Neuronal stem cell (in vitro differentiated cells): Measurements from ENCODE around the gene MCCC2.
A peak's percentile ranks its signal among the peaks of the same experiment; 100 is the strongest.

ENCODE experiments used
- DNase-seq: peaks from one replicate; pipeline ENCODE4 v3.0.0-alpha.2; 2013; ENCODE audit warnings: low spot score
- H2AFZ ChIP-seq: one replicate; pipeline ENCODE4 v1.6.1; 2013; ENCODE audit warnings: mild to moderate bottlenecking, low read length, inconsistent platforms
- H2AK5ac ChIP-seq: 2 replicates; pipeline ENCODE4 v1.6.1; 2013; ENCODE audit warnings: low read depth, mild to moderate bottlenecking, inconsistent platforms, low read length, moderate library complexity, mixed read lengths
- H2BK120ac ChIP-seq: 2 replicates; pipeline ENCODE4 v1.6.1; 2013; ENCODE audit warnings: low read depth, mild to moderate bottlenecking, inconsistent platforms, low read length, moderate library complexity, mixed read lengths
- H2BK12ac ChIP-seq: one replicate; pipeline ENCODE4 v1.6.1; 2013; ENCODE audit warnings: low read length, inconsistent platforms
- H2BK15ac ChIP-seq: 2 replicates; pipeline ENCODE4 v1.6.1; 2013; ENCODE audit warnings: mild to moderate bottlenecking, low read length, inconsistent platforms, mixed read lengths
- H2BK5ac ChIP-seq: one replicate; pipeline ENCODE4 v1.6.1; 2013; ENCODE audit warnings: inconsistent platforms, mild to moderate bottlenecking, low read length, moderate library complexity
- H3K14ac ChIP-seq: one replicate; pipeline ENCODE4 v1.6.1; 2013; ENCODE audit warnings: low read length, inconsistent platforms
- H3K18ac ChIP-seq: 2 replicates; pipeline ENCODE4 v1.6.1; 2013; ENCODE audit warnings: low read length, inconsistent platforms
- H3K23ac ChIP-seq: 2 replicates; pipeline ENCODE4 v1.6.1; 2013; ENCODE audit warnings: low read depth, mild to moderate bottlenecking, mixed read lengths, low read length, inconsistent platforms; ENCODE audit not compliant: poor library complexity
- H3K27ac ChIP-seq: replicated peaks from 3 replicates; pipeline ENCODE4 v1.5.1; 2013; ENCODE audit warnings: low read length, inconsistent platforms
- H3K27me3 ChIP-seq, 3 experiments: 2 replicates each; pipeline ENCODE4 v1.6.1; 2013; ENCODE audit warnings: low read length in 3 of 3, mild to moderate bottlenecking in 2 of 3, inconsistent platforms in 1 of 3, low read depth in 1 of 3, mixed read lengths in 1 of 3, moderate library complexity in 1 of 3; ENCODE audit not compliant: control insufficient read depth in 3 of 3, insufficient read depth in 3 of 3
- H3K36me3 ChIP-seq, 2 donors: replicated peaks in 1 of 2; 2 replicates each; pipeline ENCODE4 v1.6.1; 2013; ENCODE audit warnings: low read length in 2 of 2; ENCODE audit not compliant: control insufficient read depth in 2 of 2, insufficient read depth in 2 of 2
- H3K4ac ChIP-seq: 2 replicates; pipeline ENCODE4 v1.6.1; 2013; ENCODE audit warnings: inconsistent platforms, mild to moderate bottlenecking, low read length, moderate library complexity
- H3K4me1 ChIP-seq, 2 donors: 1 replicate in 1 of 2; 2 replicates in 1 of 2; pipeline ENCODE4 v1.6.1; 2013; ENCODE audit warnings: low read length in 2 of 2, low read depth in 1 of 2; ENCODE audit not compliant: control insufficient read depth in 2 of 2, insufficient read depth in 1 of 2
- H3K4me2 ChIP-seq: one replicate; pipeline ENCODE4 v1.6.1; 2013; ENCODE audit warnings: mild to moderate bottlenecking, low read length, inconsistent platforms; ENCODE audit not compliant: insufficient read depth, poor library complexity, severe bottlenecking
- H3K4me3 ChIP-seq, 2 donors: 2 replicates each; pipeline ENCODE4 v1.5.1; 2013; ENCODE audit warnings: low read length in 2 of 2, mild to moderate bottlenecking in 2 of 2, inconsistent platforms in 1 of 2, moderate library complexity in 1 of 2
- H3K79me1 ChIP-seq: one replicate; pipeline ENCODE4 v1.6.1; 2013; ENCODE audit warnings: low read depth, mild to moderate bottlenecking, inconsistent platforms, low read length, moderate library complexity
- H3K9ac ChIP-seq: one replicate; pipeline ENCODE4 v1.6.1; 2013; ENCODE audit warnings: mild to moderate bottlenecking, low read depth, low read length, inconsistent platforms; ENCODE audit not compliant: poor library complexity
- H3K9me3 ChIP-seq, 2 donors: replicated peaks in 1 of 2; 2 replicates each; pipeline versions ENCODE3 to v1.6.1; 2013; ENCODE audit warnings: low read length in 2 of 2, mild to moderate bottlenecking in 2 of 2, inconsistent platforms in 1 of 2, low read depth in 1 of 2, mixed read lengths in 1 of 2, moderate library complexity in 1 of 2; ENCODE audit not compliant: control insufficient read depth in 2 of 2, insufficient read depth in 1 of 2
- H4K8ac ChIP-seq: one replicate; pipeline ENCODE4 v1.6.1; 2013; ENCODE audit warnings: low read depth, mild to moderate bottlenecking, inconsistent platforms, low read length, moderate library complexity
- H4K91ac ChIP-seq: one replicate; pipeline ENCODE4 v1.6.1; 2013; ENCODE audit warnings: low read length, low read depth, mild to moderate bottlenecking, inconsistent platforms; ENCODE audit not compliant: poor library complexity
- WGBS, 2 donors: extraction: QIAGEN DNeasy Blood & Tissue Kit; methylation state at CpG; one replicate each; pipeline ENCODE4 v1.1.7; 2013; ENCODE audit warnings: missing lambda C conversion rate in 2 of 2, mixed read lengths in 1 of 2; ENCODE audit not compliant: insufficient read length in 2 of 2, insufficient replicate concordance in 1 of 2; ENCODE audit errors: extremely low coverage in 2 of 2; 5-methylcytosine and 5-hydroxymethylcytosine counted together

Gene MCCC2

GRCh38 chr5:71700803-71701202 is 113.7 kb downstream of the MCCC2 start:
- Histone ChIP-seq H2BK120ac (no peak overlapping the region), H3K36me3 (no peaks in the 10 kb centered on the region), H4K8ac (no peak overlapping the region), H3K4me2 (no peak overlapping the region), H2BK15ac (no peak overlapping the region), H2AFZ (no peak overlapping the region), H3K9me3 (no peaks in the 10 kb centered on the region), H3K23ac (no peak overlapping the region), H2AK5ac (no peak overlapping the region), H3K14ac (no peak overlapping the region), H3K9ac (no peak overlapping the region), H3K27ac (no peak overlapping the region), H3K4ac (no peak overlapping the region), H2BK12ac (no peak overlapping the region), H3K18ac (no peak overlapping the region), H3K79me1 (no peaks in the 10 kb centered on the region), H4K91ac (no peak overlapping the region), H3K4me1 (peaks cover 8% of the 10 kb centered on the region in 2 donors), H2BK5ac (no peak overlapping the region), H3K4me3 (no peak overlapping the region), H3K27me3 (peaks cover 0 to 16% (median 0%) of the 10 kb centered on the region in 3 experiments)
- DNase-seq = no peak

DNA sequence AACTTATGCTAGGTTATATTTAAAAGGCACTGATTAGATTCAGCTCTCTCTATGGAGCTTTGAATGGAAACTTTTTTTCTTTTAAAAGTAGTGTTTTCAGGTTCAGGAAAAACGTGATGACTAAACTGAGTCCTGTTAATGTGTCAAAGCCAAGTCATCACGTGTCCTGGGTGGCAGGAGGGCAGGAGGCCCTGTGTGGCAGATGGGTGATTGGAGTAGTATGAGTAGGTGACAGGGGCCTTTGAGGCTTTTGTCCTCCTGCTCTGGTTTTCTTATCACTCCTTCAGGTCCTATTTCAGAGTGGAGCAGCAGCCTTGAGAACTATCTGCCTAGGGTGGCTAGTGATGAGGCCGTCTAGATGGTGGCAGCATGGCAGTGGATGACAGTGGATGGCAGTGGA is 114.3 kb downstream of the MCCC2 start:
- H2BK15ac ChIP-seq = no peak overlapping the region
- H2BK12ac ChIP-seq = no peak overlapping the region
- H3K9me3 ChIP-seq = no peaks in the 10 kb centered on the region
- H4K91ac ChIP-seq = no peak overlapping the region
- no peak overlapping the region for H3K27ac ChIP-seq
- no peak overlapping the region for H3K14ac ChIP-seq
- H2AK5ac ChIP-seq = no peak overlapping the region
- no peak overlapping the region for H3K9ac ChIP-seq
- H3K23ac ChIP-seq = no peak overlapping the region
- H3K4ac ChIP-seq = no peak overlapping the region
- no peak overlapping the region for H2BK5ac ChIP-seq
- no peaks in the 10 kb centered on the region for H3K79me1 ChIP-seq
- no peaks in the 10 kb centered on the region for H3K36me3 ChIP-seq
- no peak overlapping the region for H3K4me3 ChIP-seq
- no peak overlapping the region for H2AFZ ChIP-seq
- H2BK120ac ChIP-seq = no peak overlapping the region
- H4K8ac ChIP-seq = no peak overlapping the region
- no peak overlapping the region for H3K4me2 ChIP-seq
- peaks cover 8% of the 10 kb centered on the region in 2 donors for H3K4me1 ChIP-seq
- peaks cover 0 to 22% (median 0%) of the 10 kb centered on the region in 3 experiments for H3K27me3 ChIP-seq
- H3K18ac ChIP-seq = peak overlapping the region; percentile 8
- DNase-seq = no peak
- no CpG with 5 or more reads among the region's 3 CpGs for WGBS, 2 donors

DNA sequence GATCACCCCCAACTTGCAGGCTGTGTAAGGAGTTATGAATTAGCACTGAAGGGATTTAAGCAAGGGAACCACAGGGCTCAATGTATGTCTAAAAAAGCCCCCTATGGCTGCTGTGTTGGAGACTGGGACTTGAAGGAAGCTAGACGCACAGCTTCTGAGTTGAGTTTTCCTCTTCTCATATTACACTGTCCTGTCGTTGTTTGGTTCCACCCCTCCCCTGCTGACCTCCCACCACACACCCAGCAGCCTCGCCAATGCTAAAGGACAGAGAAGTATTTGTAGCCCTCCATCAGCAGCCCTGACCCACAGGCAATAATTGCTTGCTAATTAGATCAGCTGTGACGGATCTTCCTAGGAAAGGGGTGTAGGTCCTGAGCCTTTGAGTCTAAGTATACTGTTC is 116.8 kb downstream of the MCCC2 start:
- H3K18ac ChIP-seq = no peak overlapping the region
- peak; percentile 30 for DNase-seq
- no peak overlapping the region for H3K23ac ChIP-seq
- H3K4me2 ChIP-seq = no peak overlapping the region
- no peak overlapping the region for H2BK15ac ChIP-seq
- no peak overlapping the region for H2AK5ac ChIP-seq
- H4K91ac ChIP-seq = no peak overlapping the region
- H2BK120ac ChIP-seq = no peak overlapping the region
- H3K36me3 ChIP-seq = no peaks in the 10 kb centered on the region
- no peak overlapping the region for H4K8ac ChIP-seq
- H2AFZ ChIP-seq = peak overlapping the region; percentile 60
- H3K79me1 ChIP-seq = no peaks in the 10 kb centered on the region
- H3K4me3 ChIP-seq = no peak overlapping the region
- peaks cover 0 to 43% (median 0%) of the 10 kb centered on the region in 3 experiments for H3K27me3 ChIP-seq
- peaks cover 6 to 8% of the 10 kb centered on the region in 2 donors for H3K4me1 ChIP-seq
- no peak overlapping the region for H2BK5ac ChIP-seq
- no peak overlapping the region for H3K9ac ChIP-seq
- no peaks in the 10 kb centered on the region for H3K9me3 ChIP-seq
- no peak overlapping the region for H2BK12ac ChIP-seq
- WGBS, 2 donors = no CpG with 5 or more reads among the region's 4 CpGs
- no peak overlapping the region for H3K27ac ChIP-seq
- H3K4ac ChIP-seq = no peak overlapping the region
- H3K14ac ChIP-seq = no peak overlapping the region

GRCh38 chr5:71705421-71705820 is 118.3 kb downstream of the MCCC2 start:
- H3K4ac ChIP-seq = no peak overlapping the region
- H3K79me1 ChIP-seq = no peaks in the 10 kb centered on the region
- H3K23ac ChIP-seq = no peak overlapping the region
- H3K4me3 ChIP-seq = no peak overlapping the region
- H3K4me2 ChIP-seq = no peak overlapping the region
- peaks cover 0 to 51% (median 0%) of the 10 kb centered on the region in 3 experiments for H3K27me3 ChIP-seq
- no peak overlapping the region for H3K27ac ChIP-seq
- H2AK5ac ChIP-seq = no peak overlapping the region
- no peak overlapping the region for H4K91ac ChIP-seq
- H2AFZ ChIP-seq = no peak overlapping the region
- no peaks in the 10 kb centered on the region for H3K9me3 ChIP-seq
- no peak for DNase-seq
- no peak overlapping the region for H4K8ac ChIP-seq
- H2BK120ac ChIP-seq = no peak overlapping the region
- H3K4me1 ChIP-seq = peaks cover 6% of the 10 kb centered on the region in 2 donors
- no peak overlapping the region for H3K18ac ChIP-seq
- no peak overlapping the region for H2BK15ac ChIP-seq
- no peak overlapping the region for H2BK5ac ChIP-seq
- no peak overlapping the region for H2BK12ac ChIP-seq
- no peaks in the 10 kb centered on the region for H3K36me3 ChIP-seq
- H3K9ac ChIP-seq = no peak overlapping the region
- no peak overlapping the region for H3K14ac ChIP-seq
- no CpG with 5 or more reads among the region's 5 CpGs for WGBS, 2 donors
